ENCODE measurements around the gene PYDC2.

The PYDC2 gene

GRCh38 chr3:191499307-191500080 is 38.5 kb downstream of the PYDC2 start:
- Histone ChIP-seq H3K9me2 (replicated peaks; ENCODE audit: insufficient read depth, low read length) (no peaks in the 10 kb centered on the region), H3K9ac (ENCODE audit: low read length) (no peak overlapping the region), H3K27me3 (replicated peaks; ENCODE audit: insufficient read depth, low read length) (no peaks in the 10 kb centered on the region), H3K27ac (ENCODE audit: low read length) (no peak overlapping the region), H3K36me3 (replicated peaks; ENCODE audit: insufficient read depth, low read length) (no peaks in the 10 kb centered on the region), H3K4me3 (ENCODE audit: low read length) (no peak overlapping the region), H3F3A (ENCODE audit: insufficient read depth, low read length) (no peaks in the 10 kb centered on the region), H3K9me3 (replicated peaks; ENCODE audit: insufficient read depth, low read length) (no peaks in the 10 kb centered on the region), H3K79me2 (ENCODE audit: low read length) (no peaks in the 10 kb centered on the region), H4K20me1 (ENCODE audit: insufficient read depth, low read length) (no peaks in the 10 kb centered on the region), H2AFZ (ENCODE audit: low read length) (no peak overlapping the region), H3K4me2 (ENCODE audit: low read depth, low read length) (no peak overlapping the region), H3K4me1 (ENCODE audit: low read length) (no peaks in the 10 kb centered on the region)
- no peak for DNase-seq
- TF ChIP-seq EZH2 (optimal IDR thresholded peaks at IDR 0.05; ENCODE audit: low read depth, low read length) (no peak), CTCF (IDR thresholded peaks at IDR 0.05; ENCODE audit: low read length) (no peak), EZH2phosphoT487 (IDR thresholded peaks at IDR 0.05; ENCODE audit: low read length) (no peak)

GRCh38 chr3:191500892-191501291 is 39.9 kb downstream of the PYDC2 start:
- H3K9me3 ChIP-seq (replicated peaks; ENCODE audit: insufficient read depth, low read length) = no peaks in the 10 kb centered on the region

GRCh38 chr3:191502583-191502982 is 41.6 kb downstream of the PYDC2 start:
- DNase-seq = no peak
- no peak overlapping the region for H3K4me3 ChIP-seq (ENCODE audit: low read length)
- no peaks in the 10 kb centered on the region for H3K36me3 ChIP-seq (replicated peaks; ENCODE audit: insufficient read depth, low read length)
- no peak overlapping the region for H2AFZ ChIP-seq (ENCODE audit: low read length)
- H3K79me2 ChIP-seq (ENCODE audit: low read length) = no peaks in the 10 kb centered on the region
- H3K4me2 ChIP-seq (ENCODE audit: low read depth, low read length) = no peak overlapping the region
- no peaks in the 10 kb centered on the region for H4K20me1 ChIP-seq (ENCODE audit: insufficient read depth, low read length)
- no peak overlapping the region for H3K9ac ChIP-seq (ENCODE audit: low read length)
- no peak overlapping the region for H3K27ac ChIP-seq (ENCODE audit: low read length)
- H3F3A ChIP-seq (ENCODE audit: insufficient read depth, low read length) = no peaks in the 10 kb centered on the region
- TF ChIP-seq CTCF (IDR thresholded peaks at IDR 0.05; ENCODE audit: low read length) (peak; percentile 22), EZH2phosphoT487 (IDR thresholded peaks at IDR 0.05; ENCODE audit: low read length) (no peak)
- H3K27me3 ChIP-seq (replicated peaks; ENCODE audit: insufficient read depth, low read length) = no peaks in the 10 kb centered on the region
- no peaks in the 10 kb centered on the region for H3K9me2 ChIP-seq (replicated peaks; ENCODE audit: insufficient read depth, low read length)
- H3K4me1 ChIP-seq (ENCODE audit: low read length) = no peaks in the 10 kb centered on the region
- no peaks in the 10 kb centered on the region for H3K9me3 ChIP-seq (replicated peaks; ENCODE audit: insufficient read depth, low read length)

More at GRCh38 chr3:191500892-191501291, 39.9 kb downstream of the PYDC2 start:
- Histone ChIP-seq H3F3A (ENCODE audit: insufficient read depth, low read length) (no peaks in the 10 kb centered on the region), H3K4me3 (ENCODE audit: low read length) (no peak overlapping the region), H3K79me2 (ENCODE audit: low read length) (no peaks in the 10 kb centered on the region), H4K20me1 (ENCODE audit: insufficient read depth, low read length) (no peaks in the 10 kb centered on the region), H3K4me1 (ENCODE audit: low read length) (no peaks in the 10 kb centered on the region), H3K27ac (ENCODE audit: low read length) (no peak overlapping the region), H3K27me3 (replicated peaks; ENCODE audit: insufficient read depth, low read length) (no peaks in the 10 kb centered on the region), H3K9me2 (replicated peaks; ENCODE audit: insufficient read depth, low read length) (no peaks in the 10 kb centered on the region), H2AFZ (ENCODE audit: low read length) (no peak overlapping the region), H3K4me2 (ENCODE audit: low read depth, low read length) (no peak overlapping the region), H3K9ac (ENCODE audit: low read length) (no peak overlapping the region), H3K36me3 (replicated peaks; ENCODE audit: insufficient read depth, low read length) (no peaks in the 10 kb centered on the region)
- no peak for DNase-seq
- no peak for TF ChIP-seq EZH2 (optimal IDR thresholded peaks at IDR 0.05; ENCODE audit: low read depth, low read length)
- TF ChIP-seq EZH2phosphoT487 (IDR thresholded peaks at IDR 0.05; ENCODE audit: low read length) = no peak
- TF ChIP-seq CTCF (IDR thresholded peaks at IDR 0.05; ENCODE audit: low read length) = no peak

Measured in MM.1S (cell line).